Stimulated activated naive CD8-positive, alpha-beta T cell treated with anti-CD3 and anti-CD28 coated beads, Interleukin-15, Interleukin-2, amounts not matched to agents 100 ng/mL and 50 ng/mL, for 24 hours (primary cell): ENCODE results near the gene DLGAP1.
"Not testable (repeated sequence)": the region's sequence is repeated elsewhere in the genome, so short reads cannot be mapped to it uniquely, and the experiment has no call there.

Experiments
- H3K27ac Mint-ChIP-seq: one replicate; pipeline ENCODE4 v1.8.0; 2021; ENCODE audit warnings: mild to moderate bottlenecking, mixed read lengths
- H3K27me3 Mint-ChIP-seq: one replicate; pipeline ENCODE4 v1.8.0; 2021; ENCODE audit warnings: mixed read lengths
- H3K36me3 Mint-ChIP-seq: one replicate; pipeline ENCODE4 v1.8.0; 2021; ENCODE audit warnings: low read depth, mixed read lengths
- H3K4me1 Mint-ChIP-seq: one replicate; pipeline ENCODE4 v1.8.0; 2021; ENCODE audit warnings: low read depth, mixed read lengths
- H3K4me3 Mint-ChIP-seq: one replicate; pipeline ENCODE4 v1.8.0; 2021; ENCODE audit warnings: mild to moderate bottlenecking, mixed read lengths
- H3K9me3 Mint-ChIP-seq: one replicate; pipeline ENCODE4 v1.8.0; 2021; ENCODE audit warnings: mixed read lengths

Gene DLGAP1

DNA sequence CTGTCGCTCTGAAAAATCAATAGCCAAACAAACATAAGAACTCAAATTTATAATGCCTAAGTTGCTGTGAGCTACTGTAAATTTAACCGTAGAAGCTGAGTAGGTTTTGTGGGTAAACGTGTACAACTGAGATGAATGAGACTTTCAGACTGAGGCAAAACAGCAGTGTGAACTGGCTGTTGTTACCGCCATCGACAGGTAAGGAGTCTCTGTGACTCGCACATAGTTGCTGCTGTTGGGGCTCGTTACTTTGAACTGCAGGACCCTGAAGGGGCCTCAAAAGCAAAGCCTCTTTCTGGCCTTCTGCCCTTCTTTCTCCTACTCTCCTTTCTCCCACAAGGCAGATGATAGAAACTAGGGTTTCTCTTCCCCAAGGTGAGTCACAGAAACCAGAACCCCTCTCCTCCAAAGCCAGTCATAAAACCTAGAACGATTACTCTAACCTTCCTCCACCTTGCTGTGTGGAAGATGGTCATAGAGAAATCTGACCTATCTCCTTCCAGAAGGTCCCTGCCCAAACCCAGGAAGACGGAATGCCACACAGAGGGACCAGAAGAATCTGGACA lies 101.2 kb downstream of the DLGAP1 start:
- H3K27me3 Mint-ChIP-seq: no peaks in the 10 kb centered on the region
- H3K4me1 Mint-ChIP-seq: no peaks in the 10 kb centered on the region
- no peaks in the 10 kb centered on the region for H3K36me3 Mint-ChIP-seq
- peaks cover 16% of the 10 kb centered on the region for H3K9me3 Mint-ChIP-seq
- no peak overlapping the region for H3K4me3 Mint-ChIP-seq
- no peak overlapping the region for H3K27ac Mint-ChIP-seq

DNA sequence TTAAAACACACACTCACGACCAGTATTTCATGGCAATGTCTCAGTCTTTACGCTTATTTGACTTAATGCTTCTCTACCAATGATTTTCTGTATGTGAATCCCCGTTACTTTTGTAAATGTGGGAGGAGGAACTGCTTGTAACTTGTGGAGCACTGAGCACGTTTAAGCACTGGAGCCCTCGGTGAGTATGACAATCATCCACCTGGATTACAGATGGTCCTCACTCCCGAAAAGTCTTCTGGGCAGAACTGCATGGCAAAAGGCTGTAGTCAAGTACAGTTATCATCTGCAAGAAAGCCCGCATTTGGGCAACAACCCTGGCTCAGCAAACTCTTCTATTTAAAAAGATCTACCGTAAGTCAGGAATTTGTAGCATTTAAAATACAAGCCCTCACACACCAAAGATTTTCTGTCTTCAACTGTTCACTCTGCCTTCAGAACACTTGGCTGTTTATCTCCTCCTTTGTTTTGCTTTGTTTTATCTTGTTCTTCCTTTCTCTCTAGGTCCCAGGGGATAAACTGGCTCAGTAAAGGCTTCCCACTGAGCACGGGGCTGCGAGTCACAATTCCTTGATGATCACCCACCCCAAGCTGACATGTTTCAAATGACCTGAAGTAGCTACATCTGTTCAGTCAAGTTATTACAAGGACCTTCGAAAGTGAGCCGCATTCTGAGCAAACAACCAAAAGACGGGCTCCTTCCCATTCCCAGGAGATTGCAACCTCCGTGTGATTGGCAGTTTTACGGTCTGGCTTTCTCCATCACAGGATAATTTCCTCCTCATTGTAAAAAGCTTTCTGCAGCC lies 102.2 kb downstream of the DLGAP1 start:
- Mint-ChIP-seq H3K9me3 (peaks cover 16% of the 10 kb centered on the region), H3K4me1 (no peaks in the 10 kb centered on the region), H3K4me3 (no peak overlapping the region), H3K36me3 (no peaks in the 10 kb centered on the region), H3K27ac (no peak overlapping the region), H3K27me3 (no peaks in the 10 kb centered on the region)

DNA sequence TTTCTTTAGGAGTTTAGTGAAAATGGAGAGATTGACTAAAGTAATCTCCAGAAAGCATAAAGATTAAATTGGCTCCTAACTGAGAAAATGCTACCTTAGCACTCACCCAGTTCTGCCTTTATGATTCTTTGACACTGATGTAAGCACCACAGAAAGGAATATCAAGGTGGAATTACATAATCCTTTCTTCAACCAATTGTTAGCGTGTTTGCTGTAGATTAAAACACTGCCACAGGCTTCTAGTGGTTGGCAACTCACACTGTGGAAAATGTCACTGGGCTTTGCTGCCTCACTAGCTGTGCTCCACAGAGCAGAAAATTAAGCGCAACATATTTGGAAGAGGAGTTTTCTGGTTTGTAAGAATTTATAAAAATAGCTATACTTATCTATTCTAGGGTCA lies 104.1 kb downstream of the DLGAP1 start:
- no peaks in the 10 kb centered on the region for H3K36me3 Mint-ChIP-seq
- H3K27me3 Mint-ChIP-seq: no peaks in the 10 kb centered on the region
- H3K27ac Mint-ChIP-seq: no peak overlapping the region
- H3K4me1 Mint-ChIP-seq: no peaks in the 10 kb centered on the region
- no peak overlapping the region for H3K4me3 Mint-ChIP-seq
- peaks cover 7% of the 10 kb centered on the region for H3K9me3 Mint-ChIP-seq

DNA sequence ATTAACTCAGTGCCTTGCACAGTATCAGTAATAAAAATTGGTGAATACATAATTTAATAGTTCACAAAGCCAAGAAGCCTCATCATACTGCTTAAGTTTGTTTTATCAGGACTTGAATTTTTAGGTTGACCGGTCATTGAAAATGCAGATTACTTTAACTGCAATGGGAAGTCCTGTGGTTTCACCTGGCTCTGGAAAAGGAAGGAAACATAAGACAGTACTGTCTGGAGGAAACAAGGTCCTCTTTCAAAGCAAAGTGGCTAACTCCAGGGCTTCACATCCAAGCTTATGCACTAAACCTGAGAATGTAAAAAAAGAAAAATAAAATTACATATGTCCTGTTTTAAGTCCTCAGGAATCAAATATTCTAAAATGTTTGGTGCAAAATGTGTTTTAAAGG lies 119.7 kb downstream of the DLGAP1 start:
- no peaks in the 10 kb centered on the region for H3K36me3 Mint-ChIP-seq
- no peak overlapping the region for H3K4me3 Mint-ChIP-seq
- H3K4me1 Mint-ChIP-seq: no peaks in the 10 kb centered on the region
- H3K27me3 Mint-ChIP-seq: no peaks in the 10 kb centered on the region
- peaks cover 11% of the 10 kb centered on the region for H3K9me3 Mint-ChIP-seq
- no peak overlapping the region for H3K27ac Mint-ChIP-seq

- Mint-ChIP-seq H3K27ac (no peak overlapping the region), H3K9me3 (peaks cover 12% of the 10 kb centered on the region), H3K36me3 (no peaks in the 10 kb centered on the region), H3K4me3 (no peak overlapping the region), H3K27me3 (no peaks in the 10 kb centered on the region), H3K4me1 (no peaks in the 10 kb centered on the region)
Measured at GRCh38 chr18:4333043-4333442, 122.1 kb downstream of the DLGAP1 start.

- Mint-ChIP-seq H3K4me3 (no peak overlapping the region), H3K27ac (no peak overlapping the region), H3K36me3 (no peaks in the 10 kb centered on the region), H3K9me3 (peaks cover 8% of the 10 kb centered on the region), H3K27me3 (no peaks in the 10 kb centered on the region), H3K4me1 (no peaks in the 10 kb centered on the region)
Measured at GRCh38 chr18:4319738-4320677, 135.1 kb downstream of the DLGAP1 start.

GRCh38 chr18:4318311-4318710 lies 136.8 kb downstream of the DLGAP1 start:
- Mint-ChIP-seq H3K4me1 (no peaks in the 10 kb centered on the region), H3K36me3 (no peaks in the 10 kb centered on the region), H3K27me3 (no peaks in the 10 kb centered on the region), H3K9me3 (peaks cover 1% of the 10 kb centered on the region), H3K27ac (no peak overlapping the region), H3K4me3 (no peak overlapping the region)

GRCh38 chr18:4311945-4312344 lies 143.2 kb downstream of the DLGAP1 start:
- not testable (repeated sequence) for H3K36me3 Mint-ChIP-seq, H3K4me1 Mint-ChIP-seq, H3K27me3 Mint-ChIP-seq, H3K27ac Mint-ChIP-seq, H3K4me3 Mint-ChIP-seq, H3K9me3 Mint-ChIP-seq

DNA sequence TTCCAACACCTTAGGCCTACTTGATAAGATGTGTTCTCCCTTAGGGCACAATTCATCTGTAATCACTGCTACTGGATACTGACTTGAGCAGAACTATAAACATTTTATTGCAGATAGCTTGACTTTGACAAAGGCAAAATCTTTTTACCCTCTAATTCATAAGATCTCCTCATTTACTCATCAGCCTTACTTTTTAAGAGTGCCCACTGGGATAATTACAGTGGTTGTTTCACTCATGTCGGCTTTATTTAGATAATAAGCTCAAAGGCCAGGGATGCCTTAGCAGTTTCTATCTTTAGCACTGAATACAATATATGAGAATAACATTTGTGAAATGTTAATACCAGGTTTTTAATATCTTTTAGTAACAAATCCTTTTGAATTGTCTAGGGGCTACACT lies 144.0 kb downstream of the DLGAP1 start:
- Mint-ChIP-seq H3K27ac (no peak overlapping the region), H3K4me1 (no peaks in the 10 kb centered on the region), H3K9me3 (no peaks in the 10 kb centered on the region), H3K36me3 (no peaks in the 10 kb centered on the region), H3K4me3 (no peak overlapping the region), H3K27me3 (no peaks in the 10 kb centered on the region)

DNA sequence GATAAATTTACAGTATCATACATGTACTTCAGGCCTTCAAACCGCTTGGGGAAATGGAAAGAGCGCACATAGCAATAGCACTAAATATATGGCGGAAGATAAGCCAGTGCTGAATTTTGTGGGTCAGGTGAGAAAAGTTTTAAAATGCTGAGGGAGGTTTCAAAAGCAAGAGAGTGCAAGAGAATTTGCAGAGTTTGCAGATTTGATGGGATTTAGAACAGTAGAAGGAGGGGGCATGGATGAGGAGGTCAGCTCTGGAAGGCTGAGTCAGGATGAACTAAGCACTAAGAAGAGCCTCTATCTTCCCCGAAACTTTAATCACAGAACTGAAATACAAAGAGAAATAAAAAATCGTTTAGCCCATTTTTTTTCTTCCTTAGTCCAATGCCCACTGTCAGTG lies 145.9 kb downstream of the DLGAP1 start:
- H3K27me3 Mint-ChIP-seq: no peaks in the 10 kb centered on the region
- no peak overlapping the region for H3K27ac Mint-ChIP-seq
- no peaks in the 10 kb centered on the region for H3K36me3 Mint-ChIP-seq
- H3K4me1 Mint-ChIP-seq: no peaks in the 10 kb centered on the region
- no peak overlapping the region for H3K4me3 Mint-ChIP-seq
- no peaks in the 10 kb centered on the region for H3K9me3 Mint-ChIP-seq

DNA sequence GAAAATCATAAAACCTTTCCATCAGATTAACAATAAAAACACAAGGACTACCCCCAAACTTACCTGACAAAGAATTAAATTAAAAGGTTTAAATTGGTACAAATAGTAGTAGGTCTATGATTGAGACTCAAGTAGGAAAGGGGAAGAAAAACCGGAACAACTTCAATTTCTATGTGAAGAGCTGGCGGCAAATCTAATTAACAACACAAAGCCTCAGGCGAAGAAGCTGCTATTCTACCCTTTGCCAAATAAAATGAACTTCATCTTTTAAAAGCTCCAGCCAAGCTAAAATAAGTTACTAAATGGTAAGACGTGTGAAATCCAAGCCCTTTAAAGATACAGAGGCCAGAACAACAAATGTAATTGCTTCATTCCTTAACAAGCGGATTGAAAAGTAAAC lies 146.5 kb downstream of the DLGAP1 start:
- H3K27ac Mint-ChIP-seq: no peak overlapping the region
- no peaks in the 10 kb centered on the region for H3K36me3 Mint-ChIP-seq
- no peaks in the 10 kb centered on the region for H3K4me1 Mint-ChIP-seq
- no peak overlapping the region for H3K4me3 Mint-ChIP-seq
- no peaks in the 10 kb centered on the region for H3K9me3 Mint-ChIP-seq
- H3K27me3 Mint-ChIP-seq: no peaks in the 10 kb centered on the region

- Mint-ChIP-seq H3K27ac (no peak overlapping the region), H3K27me3 (no peaks in the 10 kb centered on the region), H3K36me3 (no peaks in the 10 kb centered on the region), H3K9me3 (peaks cover 13% of the 10 kb centered on the region), H3K4me3 (no peak overlapping the region), H3K4me1 (no peaks in the 10 kb centered on the region)
Measured at GRCh38 chr18:4299395-4299794, 155.7 kb downstream of the DLGAP1 start.

DNA sequence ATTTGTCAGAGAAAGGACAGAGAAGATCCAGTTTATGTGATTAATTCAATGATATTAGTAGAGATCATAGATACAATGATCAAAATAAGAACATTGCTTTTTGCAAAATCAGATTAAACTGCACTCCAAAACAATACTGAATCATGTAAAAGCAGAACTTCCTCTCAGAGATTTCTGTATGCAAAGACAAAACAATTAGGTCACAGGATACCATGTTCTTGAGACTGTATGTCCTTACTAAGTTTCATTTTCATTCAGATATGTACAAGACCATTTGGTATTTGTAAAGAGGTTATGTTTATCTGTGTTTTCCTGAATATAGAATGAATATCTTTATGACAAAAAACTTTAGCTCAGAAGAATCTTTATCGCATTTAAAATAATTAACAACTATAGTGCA lies 161.8 kb downstream of the DLGAP1 start:
- no peaks in the 10 kb centered on the region for H3K4me1 Mint-ChIP-seq

GRCh38 chr18:4292696-4293095 lies 162.4 kb downstream of the DLGAP1 start:
- Mint-ChIP-seq H3K4me3 (no peak overlapping the region), H3K4me1 (no peaks in the 10 kb centered on the region), H3K27ac (no peak overlapping the region), H3K9me3 (peaks cover 8% of the 10 kb centered on the region), H3K27me3 (no peaks in the 10 kb centered on the region), H3K36me3 (no peaks in the 10 kb centered on the region)

More for the DNA sequence above, 161.8 kb downstream of the DLGAP1 start:
- peaks cover 8% of the 10 kb centered on the region for H3K9me3 Mint-ChIP-seq
- no peak overlapping the region for H3K27ac Mint-ChIP-seq
- no peaks in the 10 kb centered on the region for H3K36me3 Mint-ChIP-seq
- H3K27me3 Mint-ChIP-seq: no peaks in the 10 kb centered on the region
- no peak overlapping the region for H3K4me3 Mint-ChIP-seq

DNA sequence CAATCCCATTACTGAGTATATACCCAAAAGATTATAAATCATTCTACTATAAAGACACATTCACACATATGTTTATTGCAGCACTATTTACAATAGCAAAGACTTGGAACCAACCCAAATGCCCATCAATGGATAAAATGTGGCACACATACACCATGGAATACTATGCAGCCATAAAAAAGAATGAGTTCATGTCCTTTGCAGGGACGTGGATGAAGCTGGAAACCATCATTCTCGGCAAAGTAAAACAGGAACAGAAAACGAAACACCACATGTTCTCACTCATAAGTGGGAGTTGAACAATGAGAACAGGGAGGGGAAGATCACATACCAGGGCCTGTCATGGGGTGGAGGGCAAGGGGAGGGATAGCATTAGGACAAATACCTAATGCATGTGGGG lies 167.8 kb downstream of the DLGAP1 start:
- H3K36me3 Mint-ChIP-seq: not testable (repeated sequence)

More for the DNA sequence above, 167.8 kb downstream of the DLGAP1 start:
- peaks cover 12% of the 10 kb centered on the region for H3K9me3 Mint-ChIP-seq
- H3K4me3 Mint-ChIP-seq, H3K27me3 Mint-ChIP-seq, H3K27ac Mint-ChIP-seq, H3K4me1 Mint-ChIP-seq: not testable (repeated sequence)
